NCI-H510A treated with DMSO at 0.1 percent for 48 hours (cell line): ENCODE results near the gene RSPH9.

Experiments used
- DNase-seq: peaks from one replicate; lab custom pipeline; 2025; lab: John Stamatoyannopoulos, UW

Gene RSPH9

DNA sequence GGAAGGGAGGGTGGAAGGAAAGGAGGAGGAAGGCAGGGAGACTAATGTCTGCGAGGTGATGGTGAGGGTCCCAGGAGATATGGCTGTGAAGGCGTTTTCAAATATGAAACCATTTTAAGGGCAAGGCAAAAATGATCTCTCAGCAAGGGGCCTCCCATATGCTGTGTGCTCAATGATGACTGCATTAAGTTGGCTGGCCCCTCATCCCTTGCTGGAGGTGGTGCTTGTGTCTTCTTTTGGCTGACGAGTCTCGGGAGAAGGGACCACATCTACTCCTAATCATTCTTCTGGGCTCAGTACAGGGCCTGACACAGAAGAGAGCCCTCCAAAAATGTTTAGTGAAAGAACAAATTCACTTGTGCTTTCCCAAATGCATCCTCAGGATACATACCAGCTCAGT, 65.7 kb downstream of the RSPH9 start:
- no peak for DNase-seq

DNA sequence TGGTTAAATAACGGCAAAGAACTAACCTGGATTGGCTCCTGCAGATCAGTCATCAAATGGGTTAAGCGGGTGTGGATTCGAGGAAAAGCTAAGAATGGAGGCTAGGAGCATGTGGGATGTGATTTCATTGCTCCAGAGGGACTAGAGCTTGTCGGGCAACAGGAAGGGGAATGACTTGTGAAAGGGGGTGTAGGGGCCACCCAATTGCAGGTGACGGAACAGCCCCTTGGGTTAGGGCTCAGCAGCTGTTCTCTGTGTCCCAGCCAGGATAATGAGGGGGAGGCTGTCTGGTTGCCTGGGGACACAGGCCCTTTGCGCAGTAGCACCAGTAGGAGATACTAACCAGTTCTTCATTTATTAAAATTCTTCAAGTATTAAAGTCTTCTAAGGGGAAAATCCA, 67.7 kb downstream of the RSPH9 start:
- no peak for DNase-seq

DNA sequence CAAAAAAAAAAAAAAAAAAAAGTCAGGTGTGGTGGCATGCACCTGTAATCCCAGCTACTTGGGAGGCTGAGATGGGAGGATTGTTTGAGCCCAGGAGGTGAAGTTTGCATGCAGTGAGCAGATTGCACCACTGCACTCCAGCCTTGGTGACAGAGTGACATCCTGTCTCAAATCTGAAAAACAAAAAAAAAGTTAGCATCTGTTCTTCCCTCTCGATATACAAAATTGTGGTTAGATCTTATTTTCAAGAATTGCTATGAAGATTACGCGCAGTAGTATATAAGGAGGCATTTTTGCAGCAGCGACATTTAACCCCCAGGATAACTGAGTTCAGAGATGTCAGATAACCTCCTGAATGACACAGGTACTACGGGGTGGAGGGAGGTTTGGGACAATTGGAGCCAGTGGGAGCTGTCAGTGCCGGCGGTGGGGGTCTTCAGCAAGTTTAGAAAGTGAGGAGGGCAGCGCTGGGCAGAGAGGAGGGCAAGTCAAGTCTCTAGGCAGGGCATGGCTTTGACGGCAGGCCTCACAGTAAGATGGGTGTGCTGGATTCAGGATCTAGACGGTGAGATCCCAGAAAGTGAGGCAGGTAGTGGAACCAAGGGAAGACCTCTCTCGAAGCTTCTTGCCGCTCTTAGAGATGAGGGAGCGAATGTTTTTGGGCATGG, 68.9 kb downstream of the RSPH9 start:
- no peak for DNase-seq

DNA sequence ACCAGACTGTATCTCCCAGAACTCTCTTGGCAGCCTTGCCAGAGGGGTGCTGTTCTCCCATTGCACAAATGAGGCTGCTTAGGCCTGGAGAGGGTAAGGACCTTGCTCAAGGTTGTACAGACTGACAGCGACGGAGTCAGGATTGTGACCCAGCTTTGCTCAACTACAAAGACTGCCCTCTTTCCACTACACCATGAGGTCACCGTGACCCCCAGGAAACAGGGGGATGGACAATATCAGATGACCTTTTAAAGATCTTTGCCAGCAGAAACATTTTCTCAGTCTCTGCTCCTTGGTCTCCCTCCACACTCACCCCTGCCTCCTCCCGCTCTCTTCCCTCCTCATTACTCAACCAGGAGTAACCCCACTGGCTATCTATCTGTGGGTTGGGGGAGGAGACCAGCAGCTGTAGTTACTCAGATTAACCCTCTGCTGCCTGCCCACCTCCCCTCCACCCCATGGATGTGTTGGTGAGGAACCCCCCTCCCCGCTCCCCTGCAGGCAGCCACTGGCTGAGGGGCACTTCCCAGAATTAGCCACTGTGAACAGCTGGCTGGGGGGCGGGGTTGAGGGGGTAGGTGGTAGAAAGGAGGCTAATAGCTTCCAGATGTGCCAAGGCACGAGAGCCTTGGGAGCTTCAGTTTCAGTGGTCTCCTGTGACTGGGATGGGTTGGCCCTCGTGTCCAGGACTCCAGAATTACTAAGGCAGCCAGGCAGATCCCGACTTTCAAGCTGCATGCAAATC, 69.6 kb downstream of the RSPH9 start:
- no peak for DNase-seq

DNA sequence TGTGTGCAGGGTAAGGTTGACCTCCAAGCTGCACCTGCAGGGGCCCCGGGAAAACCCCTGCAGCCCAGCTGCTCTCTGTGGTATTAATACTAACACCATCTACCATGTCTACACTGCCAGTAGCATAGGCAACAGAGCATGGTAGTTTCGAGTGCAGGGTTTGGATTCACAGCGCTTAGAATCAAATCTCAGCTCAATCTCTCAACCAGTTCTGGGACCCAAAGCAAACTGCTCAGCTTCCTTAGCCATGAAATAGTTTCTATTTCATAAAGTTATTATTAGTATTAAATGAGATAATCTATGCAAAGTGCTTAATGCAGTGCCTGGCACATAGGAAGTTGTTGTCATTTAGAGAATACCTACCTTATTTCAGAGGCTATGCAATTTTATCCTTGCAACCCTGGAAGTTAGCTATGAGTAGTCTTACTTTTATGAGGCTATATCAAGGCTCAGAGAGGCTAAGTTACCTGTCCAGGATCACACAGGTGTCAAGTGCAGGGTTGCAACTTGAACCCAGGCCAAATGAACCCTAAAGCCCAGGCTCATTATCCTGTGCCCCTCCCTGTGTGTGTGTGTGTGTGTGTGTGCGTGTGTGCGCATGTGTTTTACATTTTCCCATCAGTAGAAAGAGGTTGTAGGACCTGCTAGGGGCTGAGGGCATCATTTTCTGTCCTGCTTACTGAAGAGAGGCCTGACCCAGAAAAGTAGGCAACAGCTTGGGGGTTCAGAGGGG, 70.4 kb downstream of the RSPH9 start:
- no peak for DNase-seq

DNA sequence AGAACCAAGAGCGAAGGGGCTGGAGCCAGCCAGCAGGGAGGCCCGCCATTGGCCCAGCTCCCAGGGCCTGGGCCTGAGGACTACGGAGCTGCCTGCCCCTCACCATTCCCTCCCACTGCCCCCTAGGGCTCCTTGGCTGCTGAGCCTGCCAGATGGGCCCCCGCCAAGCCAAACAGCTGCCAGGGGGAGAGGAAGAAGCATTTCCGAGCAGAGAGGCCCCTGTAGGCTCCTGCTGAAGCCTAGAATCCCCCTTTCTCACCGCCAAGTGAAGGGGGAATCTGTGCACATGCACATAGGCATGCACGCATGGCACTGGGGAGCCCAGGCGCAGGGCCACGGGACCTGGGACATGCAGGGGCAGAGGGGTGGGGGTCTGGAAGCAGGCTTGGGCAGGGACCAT, 71.3 kb downstream of the RSPH9 start:
- no peak for DNase-seq

DNA sequence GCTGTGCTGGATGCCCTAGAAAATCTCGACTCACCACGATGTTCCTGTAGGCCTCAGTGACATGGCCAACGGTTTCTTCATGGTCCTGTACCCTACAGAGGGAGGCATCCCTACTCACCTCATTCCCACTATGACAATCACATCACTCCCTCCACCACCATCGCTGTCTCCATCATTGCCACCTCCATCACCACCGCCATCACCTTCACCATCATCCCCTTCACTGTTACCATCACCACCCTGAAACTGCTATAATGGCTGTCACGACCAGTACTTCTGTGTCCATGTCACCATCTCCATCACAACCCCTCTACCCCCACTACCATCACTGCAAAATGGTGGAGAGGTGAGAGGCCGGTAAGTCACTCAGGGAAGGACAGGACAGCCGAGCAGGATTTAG, 72.6 kb downstream of the RSPH9 start:
- no peak for DNase-seq

DNA sequence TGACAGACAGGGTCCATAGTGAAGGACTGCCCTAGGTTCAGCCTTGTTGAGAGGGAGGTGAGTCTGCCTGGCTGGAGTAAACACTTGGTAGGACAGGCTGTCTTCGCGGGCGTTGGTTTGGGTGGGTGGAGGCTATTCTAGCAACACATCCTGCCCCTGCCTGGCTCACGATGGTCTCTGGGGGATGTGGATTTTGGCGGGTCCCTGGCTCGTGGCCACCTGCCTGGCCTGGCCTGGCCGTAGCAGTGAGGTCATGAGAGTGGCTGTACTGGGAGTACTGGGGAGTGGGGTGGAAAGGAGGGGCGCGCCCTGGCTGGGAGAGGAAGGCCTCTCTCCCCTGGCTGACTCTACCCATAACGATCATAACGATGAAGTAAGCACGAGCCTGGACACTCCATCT, 73.0 kb downstream of the RSPH9 start:
- DNase-seq: no peak

DNA sequence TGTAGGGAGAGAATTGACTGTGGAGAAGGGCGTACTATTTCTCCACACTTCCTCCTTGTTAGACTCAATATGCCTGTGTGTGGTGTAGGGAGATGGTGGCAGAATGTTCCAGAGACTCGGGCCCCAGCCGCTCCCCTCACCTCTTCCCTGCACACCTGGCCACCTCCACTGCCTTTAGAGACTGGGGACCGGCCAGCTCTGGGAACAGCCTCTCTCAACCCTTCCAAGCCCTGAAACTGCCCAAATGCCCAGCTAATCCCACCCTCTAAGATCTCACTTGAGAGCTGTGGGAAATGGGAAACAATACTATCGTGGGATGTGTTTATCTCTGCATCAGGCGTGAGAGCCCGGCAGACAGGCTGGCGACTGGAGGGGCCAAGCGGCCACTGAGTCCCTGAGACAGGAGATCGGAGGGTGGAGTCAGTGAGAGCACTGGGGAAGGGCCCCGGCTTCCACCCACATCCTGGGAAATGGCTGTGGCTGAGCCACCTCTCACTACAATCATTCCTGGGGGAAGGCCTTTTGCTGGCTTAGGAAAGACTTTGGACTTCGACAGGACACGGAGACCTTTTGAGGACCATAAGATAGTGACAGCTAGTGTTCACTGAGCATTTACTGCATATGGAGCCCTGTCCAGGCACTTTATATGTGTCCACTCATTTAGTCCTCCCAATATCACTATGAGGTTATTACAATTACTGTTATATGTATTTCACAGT, 73.7 kb downstream of the RSPH9 start:
- DNase-seq: no peak

DNA sequence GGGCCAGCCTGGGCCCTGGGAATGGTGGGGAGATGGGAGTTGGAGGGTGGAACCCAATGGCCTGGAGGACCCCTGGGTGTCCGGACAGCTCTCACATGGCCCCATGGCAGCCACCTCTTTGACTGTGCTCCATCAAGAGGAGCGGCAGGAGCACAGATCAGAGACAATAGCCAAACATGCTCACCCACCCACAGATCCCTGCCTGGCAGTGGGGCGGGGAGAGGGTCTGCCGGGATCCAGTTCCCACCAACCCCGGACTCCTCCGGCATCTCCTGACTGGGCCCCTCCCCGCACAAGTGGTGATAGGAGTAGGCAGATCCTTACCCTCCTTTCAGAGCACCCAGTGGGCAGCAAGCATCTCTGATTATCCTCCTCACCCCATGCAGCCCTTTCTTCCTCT, 74.7 kb downstream of the RSPH9 start:
- no peak for DNase-seq

DNA sequence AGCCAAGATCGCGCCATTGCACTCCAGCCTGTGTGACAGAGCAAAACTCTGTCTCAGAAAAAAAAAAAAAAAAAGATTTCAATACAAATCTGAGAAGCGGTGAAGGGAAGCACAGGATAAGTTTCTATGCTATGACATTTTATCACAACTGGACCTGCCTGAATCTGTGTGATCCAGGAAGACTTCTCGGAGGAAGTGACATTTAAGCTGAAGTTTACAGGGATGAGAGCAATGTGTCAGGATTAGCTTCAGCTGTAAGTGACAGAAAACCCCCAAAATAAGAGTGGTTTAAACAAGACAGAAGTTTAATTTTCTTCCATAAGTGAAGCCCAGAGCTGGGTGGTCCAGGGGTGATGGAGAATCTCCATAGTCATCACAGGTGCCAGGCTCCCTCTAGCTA, 76.2 kb downstream of the RSPH9 start:
- DNase-seq: no peak
